A549 (cell line): Measurements from ENCODE around the gene EPB41L4A. TPM values are rescaled to one million over a fixed set of nuclear protein-coding genes. Genes with fewer than 3 reads are reported as not detected.

Experiments used
- ATAC-seq, 2 experiments: fragments of 200-7000 bp in 1 of 2; fragments of >200 bp in 1 of 2; cut with Nextera tagmentation in 1 of 2; cut with Tn5 transposase in 1 of 2; 3 replicates each; pipeline versions ENCODE4 v1.8.0 to v1.9.1; 2018 to 2020; ENCODE audit warnings: mild to moderate bottlenecking in 1 of 2, moderate library complexity in 1 of 2
- CTCF ChIA-PET: fragments of 300-600 bp; sonication (Branson Sonifier 250); formaldehyde crosslinking; extraction: SDS; loops from one replicate; lab custom pipeline; 2021; ENCODE audit warnings: antibody characterized with exemption, inconsistent platforms; lab: Yijun Ruan, JAX
- POLR2A ChIA-PET: fragments of 350-600 bp; formaldehyde crosslinking; extraction: SDS; loops from one replicate; lab custom pipeline; 2021; ENCODE audit warnings: antibody characterized with exemption, inconsistent platforms; lab: Yijun Ruan, JAX
- DNase-seq, 2 experiments: peaks; one replicate each; pipeline versions ENCODE4 v3.0.0 to v3.0.0-alpha.2; 2011 to 2016; ENCODE audit warnings: low read depth in 1 of 2, low spot score in 1 of 2
- FAIRE-seq: peaks from 2 replicates; lab custom pipeline; 2011; peaks lifted over from hg19 to GRCh38; lab: Jason Lieb, UNC
- H3K27ac ChIP-seq, 2 experiments: fragments of >200 bp; sonication (Bioruptor Twin); formaldehyde crosslinking; 3 replicates each; pipeline ENCODE4 v1.5.1; 2016 to 2017
- H3K4me1 ChIP-seq: fragments of >200 bp; sonication (Bioruptor Twin); formaldehyde crosslinking; 3 replicates; pipeline ENCODE4 v1.6.1; 2016
- H3K4me2 ChIP-seq: fragments of >200 bp; sonication (Bioruptor Twin); formaldehyde crosslinking; 3 replicates; pipeline ENCODE4 v1.6.1; 2016
- H3K4me3 ChIP-seq: fragments of >200 bp; sonication (Bioruptor Twin); formaldehyde crosslinking; 3 replicates; pipeline ENCODE4 v1.5.1; 2016
- H3K9me3 ChIP-seq: fragments of >200 bp; sonication (Bioruptor Twin); formaldehyde crosslinking; 3 replicates; pipeline ENCODE4 v1.6.1; 2016
- CHD2 ChIP-seq: fragments of 150-350 bp; IDR thresholded peaks from 2 replicates; pipeline ENCODE4 v1.6.1; 2014; ENCODE audit warnings: low read length; ENCODE audit not compliant: partially characterized antibody
- FOXS1 ChIP-seq: fragments of 250-450 bp; sonication (Bioruptor Pico); IDR thresholded peaks from 2 replicates; pipeline ENCODE4 v1.5.0; 2020; ENCODE audit warnings: mild to moderate bottlenecking, moderate library complexity
- GATA3 ChIP-seq: IDR thresholded peaks from 2 replicates; pipeline ENCODE4 v1.6.1; 2012; ENCODE audit warnings: borderline replicate concordance
- HEYL ChIP-seq: fragments of 250-450 bp; sonication (Bioruptor Pico); IDR thresholded peaks from 2 replicates; pipeline ENCODE4 v1.8.0; 2021; ENCODE audit warnings: mild to moderate bottlenecking, moderate library complexity
- JUNB ChIP-seq: fragments of >200 bp; sonication (Bioruptor Twin); formaldehyde crosslinking; IDR thresholded peaks from 2 replicates; pipeline ENCODE4 v1.6.1; 2016
- MAFK ChIP-seq: fragments of 450-650 bp; IDR thresholded peaks from 2 replicates; pipeline ENCODE4 v1.6.1; 2014; ENCODE audit not compliant: partially characterized antibody
- RAD21 ChIP-seq, 2 experiments: fragments of >200 bp in 1 of 2; sonication (Bioruptor Twin) in 1 of 2; formaldehyde crosslinking in 1 of 2; IDR thresholded peaks in 1 of 2; conservative IDR thresholded peaks in 1 of 2; 2 replicates in 1 of 2; 3 replicates in 1 of 2; pipeline ENCODE4 v1.6.1; 2012 to 2018; ENCODE audit warnings: inconsistent platforms in 1 of 2
- RNF2 ChIP-seq: fragments of 200-600 bp; sonication (generic); IDR thresholded peaks from 2 replicates; pipeline ENCODE4 v1.6.1; 2016; ENCODE audit warnings: low read depth, mild to moderate bottlenecking, antibody characterized with exemption, moderate library complexity, borderline replicate concordance
- SMC3 ChIP-seq: fragments of >200 bp; sonication (Bioruptor Twin); formaldehyde crosslinking; IDR thresholded peaks from 3 replicates; pipeline ENCODE4 v1.6.1; 2018; ENCODE audit warnings: inconsistent platforms
- TP53 ChIP-seq: fragments of 250-450 bp; sonication (Bioruptor Pico); IDR thresholded peaks from 2 replicates; pipeline ENCODE4 v1.5.0; 2021; ENCODE audit warnings: mild to moderate bottlenecking, moderate library complexity
- ZFP36 ChIP-seq: fragments of 450-650 bp; IDR thresholded peaks from 2 replicates; pipeline ENCODE4 v1.6.1; 2014; ENCODE audit warnings: borderline replicate concordance; ENCODE audit not compliant: partially characterized antibody
- WGBS: methylation state at CpG from one replicate; pipeline ENCODE4 v1.1.6; 2017; ENCODE audit errors: missing lambda C conversion rate; 5-methylcytosine and 5-hydroxymethylcytosine counted together
- polyA plus RNA-seq, 4 experiments: library from polyadenylated mRNA; depleted of rRNA in 3 of 4; stranded (reverse); fragments of >200 nt; fragmentation: RNase III in 1 of 4; extraction: RNeasy Plus Mini Kit Qiagen cat#74134 plus additional on column Dnase treatment in 1 of 4; gene quantifications; 2 replicates in 3 of 4; 3 replicates in 1 of 4; pipeline ENCODE4 v1.2.3, GENCODE V29; 2011 to 2017
- TF ChIP-seq, protein P1 (sequence below): IDR thresholded peaks from 2 replicates; pipeline ENCODE4 v1.6.1; 2012
- TF ChIP-seq, protein P2 (sequence below): fragments of 150-350 bp; IDR thresholded peaks from 2 replicates; pipeline ENCODE4 v1.6.1; 2014; ENCODE audit warnings: low read depth, mild to moderate bottlenecking, low read length
- TF ChIP-seq, protein P3 (sequence below): fragments of 250-450 bp; sonication (Bioruptor Pico); IDR thresholded peaks from 2 replicates; pipeline ENCODE4 v1.5.0; 2021; ENCODE audit warnings: mild to moderate bottlenecking, moderate library complexity, borderline replicate concordance
- TF ChIP-seq, protein P4 (sequence below): fragments of >200 bp; sonication (Bioruptor Twin); formaldehyde crosslinking; IDR thresholded peaks from 3 replicates; pipeline ENCODE4 v1.5.1; 2016

The EPB41L4A gene
- polyA plus RNA-seq, 2 of the 4 experiments (the other 2 are of a cell fraction) = 1.3 to 4.4 TPM

DNA sequence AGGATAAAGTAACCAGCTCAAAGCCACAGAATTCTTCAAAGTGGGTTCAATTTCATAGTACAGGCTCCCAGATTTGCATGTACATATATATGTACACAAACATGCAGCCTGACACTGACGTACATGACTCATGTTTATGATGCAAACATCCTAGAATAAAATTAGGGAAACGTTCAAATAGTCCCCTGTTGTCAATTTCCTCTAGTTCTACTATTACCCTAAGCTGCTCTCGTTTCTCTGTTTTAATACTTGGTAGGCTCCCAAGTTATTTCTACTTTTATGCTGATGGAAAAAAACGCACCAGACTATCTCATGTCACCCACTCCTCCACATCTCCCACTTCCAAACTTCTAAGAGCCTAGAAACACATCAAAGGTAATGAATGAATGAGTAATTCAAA, 229.7 kb downstream of the EPB41L4A start:
- Histone ChIP-seq H3K4me2 (no peak overlapping the region), H3K27ac (no peak overlapping the region), H3K4me3 (no peak overlapping the region), H3K9me3 (no peaks in the 10 kb centered on the region), H3K4me1 (no peaks in the 10 kb centered on the region)
- POLR2A ChIA-PET = no interaction called here
- no peak for FAIRE-seq
- 29% methylated on average over 4 of the region's 4 CpGs for WGBS
- DNase-seq = no peak
- CTCF ChIA-PET = interaction anchor here (0.6 to 1.6 kb wide), 3 partner anchors 9 to 47 kb away, joined by 3 to 4 read pairs (median 3); no protein-coding TSS in a partner anchor
- TF ChIP-seq, protein P1, sequence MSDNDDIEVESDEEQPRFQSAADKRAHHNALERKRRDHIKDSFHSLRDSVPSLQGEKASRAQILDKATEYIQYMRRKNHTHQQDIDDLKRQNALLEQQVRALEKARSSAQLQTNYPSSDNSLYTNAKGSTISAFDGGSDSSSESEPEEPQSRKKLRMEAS = no peak
- TF ChIP-seq, protein P2, sequence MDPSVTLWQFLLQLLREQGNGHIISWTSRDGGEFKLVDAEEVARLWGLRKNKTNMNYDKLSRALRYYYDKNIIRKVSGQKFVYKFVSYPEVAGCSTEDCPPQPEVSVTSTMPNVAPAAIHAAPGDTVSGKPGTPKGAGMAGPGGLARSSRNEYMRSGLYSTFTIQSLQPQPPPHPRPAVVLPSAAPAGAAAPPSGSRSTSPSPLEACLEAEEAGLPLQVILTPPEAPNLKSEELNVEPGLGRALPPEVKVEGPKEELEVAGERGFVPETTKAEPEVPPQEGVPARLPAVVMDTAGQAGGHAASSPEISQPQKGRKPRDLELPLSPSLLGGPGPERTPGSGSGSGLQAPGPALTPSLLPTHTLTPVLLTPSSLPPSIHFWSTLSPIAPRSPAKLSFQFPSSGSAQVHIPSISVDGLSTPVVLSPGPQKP = no peak
- TF ChIP-seq TP53 (CRISPR knock-in tag) = no peak
- TF ChIP-seq, protein P3, sequence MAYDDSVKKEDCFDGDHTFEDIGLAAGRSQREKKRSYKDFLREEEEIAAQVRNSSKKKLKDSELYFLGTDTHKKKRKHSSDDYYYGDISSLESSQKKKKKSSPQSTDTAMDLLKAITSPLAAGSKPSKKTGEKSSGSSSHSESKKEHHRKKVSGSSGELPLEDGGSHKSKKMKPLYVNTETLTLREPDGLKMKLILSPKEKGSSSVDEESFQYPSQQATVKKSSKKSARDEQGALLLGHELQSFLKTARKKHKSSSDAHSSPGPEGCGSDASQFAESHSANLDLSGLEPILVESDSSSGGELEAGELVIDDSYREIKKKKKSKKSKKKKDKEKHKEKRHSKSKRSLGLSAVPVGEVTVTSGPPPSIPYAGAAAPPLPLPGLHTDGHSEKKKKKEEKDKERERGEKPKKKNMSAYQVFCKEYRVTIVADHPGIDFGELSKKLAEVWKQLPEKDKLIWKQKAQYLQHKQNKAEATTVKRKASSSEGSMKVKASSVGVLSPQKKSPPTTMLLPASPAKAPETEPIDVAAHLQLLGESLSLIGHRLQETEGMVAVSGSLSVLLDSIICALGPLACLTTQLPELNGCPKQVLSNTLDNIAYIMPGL (CRISPR knock-in tag) = no peak
- TF ChIP-seq ZFP36 = no peak
- TF ChIP-seq JUNB = no peak
- TF ChIP-seq RNF2 = no peak
- TF ChIP-seq CHD2 = no peak
- TF ChIP-seq, all 56 proteins: peak for 0
- no peak for ATAC-seq

DNA sequence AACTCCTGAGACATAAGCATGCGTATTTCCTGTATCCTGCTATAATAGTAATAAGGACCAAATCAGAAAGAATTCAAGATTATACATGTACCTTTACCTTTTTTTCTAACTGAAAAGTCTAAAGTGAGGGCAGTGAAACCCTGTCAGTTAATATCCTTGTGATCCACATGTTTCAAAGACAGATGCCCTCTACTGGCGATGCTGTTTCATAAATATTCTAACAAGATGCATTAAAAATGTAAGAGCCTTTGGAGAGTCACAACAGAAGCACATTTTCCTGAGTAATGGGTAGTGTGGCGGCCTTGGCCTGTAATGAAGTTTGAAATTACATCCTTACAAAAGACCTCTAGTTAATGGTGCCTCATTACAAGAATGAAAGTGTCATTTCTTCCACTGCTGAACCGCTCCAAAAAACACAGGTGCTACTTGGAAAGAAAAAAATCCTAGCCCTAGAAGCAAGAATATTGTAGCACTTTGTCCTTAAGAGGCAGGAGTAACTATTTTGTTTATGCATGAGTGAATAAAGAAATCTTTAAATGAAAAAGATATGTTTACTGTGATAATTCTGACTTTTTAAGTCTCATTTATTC, 232.6 kb downstream of the EPB41L4A start:
- ATAC-seq = peak; percentile 79 to 82
- peak; percentile 25 to 57 for DNase-seq
- TF ChIP-seq ZFP36 (no peak), GATA3 (no peak), RAD21 (conservative IDR thresholded peaks at IDR 0.05 in 1 of 2, IDR thresholded peaks at IDR 0.05 in 1 of 2) (0 out of 5 replicates have a peak, but pooled peaks of 1 of the 2 experiments have one; percentile 21), SMC3 (peak; percentile 32; the same call in 1 of the 3 replicates)
- TF ChIP-seq, protein P4, sequence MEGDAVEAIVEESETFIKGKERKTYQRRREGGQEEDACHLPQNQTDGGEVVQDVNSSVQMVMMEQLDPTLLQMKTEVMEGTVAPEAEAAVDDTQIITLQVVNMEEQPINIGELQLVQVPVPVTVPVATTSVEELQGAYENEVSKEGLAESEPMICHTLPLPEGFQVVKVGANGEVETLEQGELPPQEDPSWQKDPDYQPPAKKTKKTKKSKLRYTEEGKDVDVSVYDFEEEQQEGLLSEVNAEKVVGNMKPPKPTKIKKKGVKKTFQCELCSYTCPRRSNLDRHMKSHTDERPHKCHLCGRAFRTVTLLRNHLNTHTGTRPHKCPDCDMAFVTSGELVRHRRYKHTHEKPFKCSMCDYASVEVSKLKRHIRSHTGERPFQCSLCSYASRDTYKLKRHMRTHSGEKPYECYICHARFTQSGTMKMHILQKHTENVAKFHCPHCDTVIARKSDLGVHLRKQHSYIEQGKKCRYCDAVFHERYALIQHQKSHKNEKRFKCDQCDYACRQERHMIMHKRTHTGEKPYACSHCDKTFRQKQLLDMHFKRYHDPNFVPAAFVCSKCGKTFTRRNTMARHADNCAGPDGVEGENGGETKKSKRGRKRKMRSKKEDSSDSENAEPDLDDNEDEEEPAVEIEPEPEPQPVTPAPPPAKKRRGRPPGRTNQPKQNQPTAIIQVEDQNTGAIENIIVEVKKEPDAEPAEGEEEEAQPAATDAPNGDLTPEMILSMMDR = peak; percentile 63
- Histone ChIP-seq H3K4me1 (peaks cover 13% of the 10 kb centered on the region; the same call in 1 of the 3 replicates), H3K4me2 (no peak overlapping the region), H3K4me3 (no peak overlapping the region), H3K9me3 (no peaks in the 10 kb centered on the region), H3K27ac (no peak overlapping the region)
- ChIA-PET POLR2A (no interaction called here), CTCF (interaction anchor here (0.9 to 1.2 kb wide), 3 partner anchors 9 to 17 kb away, joined by 3 to 8 read pairs (median 3); no protein-coding TSS in a partner anchor)
- FAIRE-seq = no peak
- WGBS = 38% methylated on average over 4 of the region's 4 CpGs

DNA sequence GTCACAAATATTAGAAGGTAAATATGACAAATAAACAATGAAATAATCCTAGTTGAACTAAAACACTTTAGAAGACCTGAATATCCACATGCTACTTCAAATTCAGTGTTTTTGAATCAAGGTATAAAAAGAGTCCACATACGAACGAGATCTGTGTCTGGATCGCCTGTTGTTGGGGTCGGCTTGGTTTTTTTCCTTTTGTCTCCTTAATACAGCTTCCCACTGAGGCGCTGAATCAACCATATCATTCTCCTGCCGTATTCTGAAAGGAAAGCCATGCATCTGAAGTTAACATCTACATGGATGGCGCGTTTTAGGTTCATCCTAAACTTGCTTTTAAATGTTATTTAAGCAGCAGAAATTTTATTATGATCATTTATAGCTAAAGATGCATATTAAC, 235.2 kb downstream of the EPB41L4A start:
- 80% methylated on average over 8 of the region's 8 CpGs for WGBS
- ChIA-PET CTCF (interaction anchor here (1.6 to 1.7 kb wide), 2 partner anchors 8 to 236 kb away, joined by 5 to 6 read pairs; no protein-coding TSS in a partner anchor), POLR2A (no interaction called here)
- no peak for TF ChIP-seq MAFK
- TF ChIP-seq HEYL = no peak
- no peak for TF ChIP-seq FOXS1 (CRISPR knock-in tag)
- TF ChIP-seq, protein P1 = no peak
- DNase-seq = no peak
- Histone ChIP-seq H3K4me1 (peaks cover 13% of the 10 kb centered on the region; the same call in 1 of the 3 replicates), H3K4me3 (no peak overlapping the region), H3K9me3 (no peaks in the 10 kb centered on the region), H3K4me2 (no peak overlapping the region), H3K27ac (no peak overlapping the region; a peak in 1 of 6 replicates)
- no peak for ATAC-seq
- no peak for FAIRE-seq
